ENCODE data around the gene SORL1-AS1.

Gene SORL1-AS1

GRCh38 chr11:121449123-121449522 lies 3.6 kb downstream of the SORL1-AS1 start:
- in situ Hi-C loops (cut with MboI; ENCODE audit: low sequenced_read_pairs, unreplicated experiment): no loop called here
- no peak for TF ChIP-seq CTCF (IDR thresholded peaks at IDR 0.05; ENCODE audit: borderline replicate concordance, control extremely low read depth, extremely low read depth, insufficient read depth, missing control alignments)
- no peak for DNase-seq (ENCODE audit: low spot score)

GRCh38 chr11:121448431-121448941 lies 4.3 kb downstream of the SORL1-AS1 start:
- no peak for DNase-seq (ENCODE audit: low spot score)
- in situ Hi-C loops (cut with MboI; ENCODE audit: low sequenced_read_pairs, unreplicated experiment): no loop called here
- TF ChIP-seq CTCF (IDR thresholded peaks at IDR 0.05; ENCODE audit: borderline replicate concordance, control extremely low read depth, extremely low read depth, insufficient read depth, missing control alignments): no peak

DNA sequence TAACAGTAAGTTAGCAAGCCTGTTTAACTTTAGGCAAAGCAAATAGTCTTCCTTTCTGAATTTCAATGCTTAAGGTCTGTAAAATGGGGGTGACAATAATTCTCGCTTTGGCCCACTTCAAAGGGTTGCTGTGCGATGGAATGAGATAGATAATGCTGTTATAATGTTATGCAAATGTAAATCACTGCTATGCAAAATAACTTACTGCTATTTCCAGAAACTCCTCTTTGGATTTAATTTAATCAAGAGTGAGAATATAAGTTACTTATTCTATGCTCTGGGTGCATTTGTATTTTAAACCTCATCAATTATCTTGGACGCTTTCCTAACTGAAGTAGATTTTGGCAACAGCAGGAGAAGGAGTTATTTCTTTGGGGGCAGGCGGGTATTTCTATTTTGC lies 4.8 kb downstream of the SORL1-AS1 start:
- in situ Hi-C loops (cut with MboI; ENCODE audit: low sequenced_read_pairs, unreplicated experiment): no loop called here
- no peak for TF ChIP-seq CTCF (IDR thresholded peaks at IDR 0.05; ENCODE audit: borderline replicate concordance, control extremely low read depth, extremely low read depth, insufficient read depth, missing control alignments)
- DNase-seq (ENCODE audit: low spot score): no peak

- TF ChIP-seq CTCF (IDR thresholded peaks at IDR 0.05; ENCODE audit: borderline replicate concordance, control extremely low read depth, extremely low read depth, insufficient read depth, missing control alignments): peak; percentile 20
- in situ Hi-C loops (cut with MboI; ENCODE audit: low sequenced_read_pairs, unreplicated experiment): no loop called here
- DNase-seq (ENCODE audit: low spot score): no peak
Observed at GRCh38 chr11:121446752-121447156, 6.0 kb downstream of the SORL1-AS1 start.

DNA sequence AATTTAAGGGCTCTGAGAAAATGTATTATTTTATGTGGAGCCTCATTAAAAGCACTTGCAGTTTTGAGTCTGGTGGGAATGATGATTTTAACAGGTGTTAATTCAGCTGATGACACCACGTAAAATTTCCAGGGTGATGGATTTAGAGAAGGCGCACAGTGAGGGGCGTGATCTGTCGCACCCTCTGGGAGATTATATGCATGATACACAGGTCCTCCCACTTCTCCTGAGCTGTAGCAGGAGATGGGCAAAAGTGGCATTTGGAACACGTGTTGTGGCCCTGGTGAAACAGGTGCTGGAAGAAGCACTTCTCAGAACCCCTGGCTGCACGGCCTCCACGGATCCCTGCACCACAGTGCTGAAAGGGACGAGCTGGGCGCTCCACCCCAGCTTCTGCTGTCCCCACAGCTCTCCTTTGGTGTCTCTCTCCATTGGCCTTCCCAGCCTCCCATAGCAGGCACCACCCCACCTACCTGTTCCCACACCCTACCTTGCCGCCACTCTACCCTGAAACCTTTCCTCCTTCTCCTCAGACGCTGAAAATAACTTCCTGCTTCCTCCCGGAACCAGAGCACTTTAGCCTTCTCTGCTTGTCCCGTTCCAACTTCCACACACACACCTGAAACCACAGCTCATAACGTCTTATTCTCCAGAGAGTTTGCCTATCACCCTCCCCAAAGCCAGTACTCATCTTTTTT lies 7.5 kb downstream of the SORL1-AS1 start:
- no peak for TF ChIP-seq CTCF (IDR thresholded peaks at IDR 0.05; ENCODE audit: borderline replicate concordance, control extremely low read depth, extremely low read depth, insufficient read depth, missing control alignments)
- DNase-seq (ENCODE audit: low spot score): no peak
- in situ Hi-C loops (cut with MboI; ENCODE audit: low sequenced_read_pairs, unreplicated experiment): no loop called here

GRCh38 chr11:121444526-121444925 lies 8.2 kb downstream of the SORL1-AS1 start:
- in situ Hi-C loops (cut with MboI; ENCODE audit: low sequenced_read_pairs, unreplicated experiment): no loop called here
- DNase-seq (ENCODE audit: low spot score): no peak
- TF ChIP-seq CTCF (IDR thresholded peaks at IDR 0.05; ENCODE audit: borderline replicate concordance, control extremely low read depth, extremely low read depth, insufficient read depth, missing control alignments): no peak

Data from GM13976 (cell line).